Smooth muscle cell of trachea (primary cell): ENCODE measurements around the gene ATP1B4. TPM values are rescaled to one million over a fixed set of nuclear protein-coding genes. Genes with fewer than 3 reads are reported as not detected.

Experiments
- total RNA-seq: library from RNA; depleted of rRNA; stranded (reverse); fragments of >200 nt; gene quantifications from 2 replicates; pipeline ENCODE4 v1.2.1, GENCODE V29; 2014

Gene ATP1B4
- total RNA-seq = not detected in 2 replicates

DNA sequence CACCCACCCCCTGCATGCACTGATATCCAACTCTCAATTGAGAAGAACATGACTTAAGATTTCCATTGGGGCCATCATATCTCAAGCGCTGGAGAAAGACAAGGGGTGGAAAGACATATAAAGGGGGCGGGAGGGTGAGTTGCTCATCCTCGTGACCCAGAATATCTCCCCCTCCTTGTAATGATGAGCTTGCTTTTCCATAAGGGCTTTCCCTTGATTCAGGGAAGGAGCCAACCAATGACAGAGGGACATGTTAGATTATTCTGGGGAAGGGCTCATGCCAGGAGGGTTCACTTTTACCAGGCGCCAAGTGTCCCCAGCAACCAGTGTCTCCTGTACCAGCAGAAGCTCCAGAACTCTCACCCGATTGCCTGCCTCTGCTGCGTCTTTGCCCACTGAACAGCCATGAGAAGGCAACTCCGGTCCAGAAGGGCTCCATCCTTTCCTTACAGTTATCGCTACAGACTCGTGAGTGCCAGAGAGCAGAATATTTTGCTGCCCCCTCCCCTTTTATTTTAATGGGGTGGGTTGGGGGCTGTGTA, at the start of gene ATP1B4:
Gene ATP1B4 (plus strand): TSS at position 326 of the 542 bp plus-strand sequence. CDS start 80 bp downstream, at position 406.

Other genes starting within 250 kb of the ATP1B4 start
- not detected in 2 replicates for gene RHOXF1, start 246.2 kb upstream of the ATP1B4 start, total RNA-seq
- not detected in 2 replicates for gene RHOXF2, start 203.5 kb upstream of the ATP1B4 start, total RNA-seq
- 10.5 and 10.9 TPM in 2 replicates for gene ZBTB33, start 111.3 kb upstream of the ATP1B4 start, total RNA-seq
- under 0.01 TPM in 1 of 2 replicates, not detected in the other for gene TMEM255A, start 50.6 kb upstream of the ATP1B4 start, total RNA-seq
- 188 and 228 TPM in 2 replicates for gene LAMP2, start 107.2 kb downstream of the ATP1B4 start, total RNA-seq
- 36.7 and 50.8 TPM in 2 replicates for gene CUL4B, start 198.9 kb downstream of the ATP1B4 start, total RNA-seq
- gene MCTS1, start 242.0 kb downstream of the ATP1B4 start, total RNA-seq = 20.5 and 45.1 TPM in 2 replicates